HEK293 (cell line): ENCODE measurements around the gene MYMK.

Experiments used
- OVOL3 ChIP-seq: fragments of 450-650 bp; formaldehyde crosslinking; IDR thresholded peaks from 2 replicates; pipeline ENCODE4 v1.5.1; 2016; ENCODE audit warnings: missing biosample characterization, missing genetic modification characterization
- PATZ1 ChIP-seq: fragments of 450-650 bp; formaldehyde crosslinking; IDR thresholded peaks from 2 replicates; pipeline ENCODE4 v1.5.1; 2016; ENCODE audit warnings: missing biosample characterization, missing genetic modification characterization
- PRDM1 ChIP-seq: fragments of 450-650 bp; formaldehyde crosslinking; IDR thresholded peaks from 2 replicates; pipeline ENCODE4; 2016; ENCODE audit warnings: missing biosample characterization, missing genetic modification characterization
- SP7 ChIP-seq: fragments of 450-650 bp; formaldehyde crosslinking; IDR thresholded peaks from 2 replicates; pipeline ENCODE4 v1.5.1; 2016; ENCODE audit warnings: missing biosample characterization, missing genetic modification characterization
- TCF7L2 ChIP-seq: IDR thresholded peaks from 2 replicates; pipeline ENCODE4 v1.6.1; 2011; ENCODE audit warnings: low read depth, mild to moderate bottlenecking, inconsistent platforms, low read length, moderate library complexity, borderline replicate concordance
- YY1 ChIP-seq: fragments of 450-650 bp; formaldehyde crosslinking; IDR thresholded peaks from 2 replicates; pipeline ENCODE4 v1.5.1; 2018; ENCODE audit warnings: missing biosample characterization, missing genetic modification characterization
- ZBTB17 ChIP-seq: fragments of 450-650 bp; formaldehyde crosslinking; IDR thresholded peaks from 2 replicates; pipeline ENCODE4 v1.5.1; 2016; ENCODE audit warnings: missing biosample characterization, missing genetic modification characterization
- ZBTB26 ChIP-seq: fragments of 450-650 bp; formaldehyde crosslinking; optimal IDR thresholded peaks from 2 replicates; pipeline ENCODE3; 2016; ENCODE audit warnings: missing biosample characterization, mild to moderate bottlenecking, missing genetic modification characterization
- ZFP69B ChIP-seq: fragments of 450-650 bp; formaldehyde crosslinking; IDR thresholded peaks from 2 replicates; pipeline ENCODE4 v1.5.1; 2016; ENCODE audit warnings: missing biosample characterization, missing genetic modification characterization
- ZNF114 ChIP-seq: fragments of 450-650 bp; formaldehyde crosslinking; IDR thresholded peaks from 2 replicates; pipeline ENCODE4 v1.5.0; 2017; ENCODE audit warnings: missing biosample characterization, missing genetic modification characterization
- ZNF16 ChIP-seq: fragments of 450-650 bp; formaldehyde crosslinking; IDR thresholded peaks from 2 replicates; pipeline ENCODE4 v1.5.1; 2016; ENCODE audit warnings: low read depth, missing biosample characterization, missing genetic modification characterization
- ZNF18 ChIP-seq: fragments of 450-650 bp; formaldehyde crosslinking; IDR thresholded peaks from 2 replicates; pipeline ENCODE4 v1.5.1; 2016; ENCODE audit warnings: missing biosample characterization, missing genetic modification characterization
- ZNF2 ChIP-seq: fragments of 450-650 bp; formaldehyde crosslinking; IDR thresholded peaks from 2 replicates; pipeline ENCODE4 v1.5.1; 2016; ENCODE audit warnings: missing biosample characterization, missing genetic modification characterization
- ZNF311 ChIP-seq: fragments of 450-650 bp; formaldehyde crosslinking; IDR thresholded peaks from 2 replicates; pipeline ENCODE4 v1.5.1; 2017; ENCODE audit warnings: missing biosample characterization, missing genetic modification characterization, borderline replicate concordance
- ZNF423 ChIP-seq: fragments of 450-650 bp; formaldehyde crosslinking; IDR thresholded peaks from 2 replicates; pipeline ENCODE4 v1.5.1; 2016; ENCODE audit warnings: missing biosample characterization, missing genetic modification characterization
- ZNF48 ChIP-seq: fragments of 450-650 bp; formaldehyde crosslinking; IDR thresholded peaks from 2 replicates; pipeline ENCODE4 v1.5.1; 2016; ENCODE audit warnings: missing biosample characterization, missing genetic modification characterization
- ZNF521 ChIP-seq: fragments of 450-650 bp; formaldehyde crosslinking; IDR thresholded peaks from 2 replicates; pipeline ENCODE4 v1.5.1; 2017; ENCODE audit warnings: missing biosample characterization, mild to moderate bottlenecking, missing genetic modification characterization
- ZNF596 ChIP-seq: fragments of 450-650 bp; IDR thresholded peaks from 2 replicates; pipeline ENCODE4 v1.5.0; 2018; ENCODE audit warnings: missing biosample characterization, mild to moderate bottlenecking, missing genetic modification characterization, moderate library complexity
- ZNF600 ChIP-seq: fragments of 450-650 bp; formaldehyde crosslinking; IDR thresholded peaks from 2 replicates; pipeline ENCODE4 v1.5.1; 2016; ENCODE audit warnings: missing biosample characterization, missing genetic modification characterization
- ZNF626 ChIP-seq: fragments of 450-650 bp; sonication (Bioruptor Pico); formaldehyde crosslinking; IDR thresholded peaks from 2 replicates; pipeline ENCODE4 v1.5.1; 2018; ENCODE audit warnings: missing biosample characterization, missing genetic modification characterization, inconsistent platforms
- ZNF645 ChIP-seq: fragments of 450-650 bp; formaldehyde crosslinking; IDR thresholded peaks from 2 replicates; pipeline ENCODE4; 2016; ENCODE audit warnings: missing biosample characterization, missing genetic modification characterization
- ZNF776 ChIP-seq: fragments of 450-650 bp; formaldehyde crosslinking; IDR thresholded peaks from 2 replicates; pipeline ENCODE4 v1.5.0; 2017; ENCODE audit warnings: missing biosample characterization, missing genetic modification characterization, borderline replicate concordance
- ZNF785 ChIP-seq: fragments of 450-650 bp; formaldehyde crosslinking; IDR thresholded peaks from 2 replicates; pipeline ENCODE4 v1.5.1; 2016; ENCODE audit warnings: missing biosample characterization, missing genetic modification characterization
- ZSCAN30 ChIP-seq: fragments of 450-650 bp; IDR thresholded peaks from 2 replicates; pipeline ENCODE4 v1.5.1; 2018; ENCODE audit warnings: missing biosample characterization, mild to moderate bottlenecking, missing genetic modification characterization, moderate library complexity
- TF ChIP-seq, protein P1 (sequence below): fragments of 450-650 bp; formaldehyde crosslinking; IDR thresholded peaks from 2 replicates; pipeline ENCODE4 v1.5.0; 2017; ENCODE audit warnings: missing biosample characterization, missing genetic modification characterization, borderline replicate concordance

MYMK gene

DNA sequence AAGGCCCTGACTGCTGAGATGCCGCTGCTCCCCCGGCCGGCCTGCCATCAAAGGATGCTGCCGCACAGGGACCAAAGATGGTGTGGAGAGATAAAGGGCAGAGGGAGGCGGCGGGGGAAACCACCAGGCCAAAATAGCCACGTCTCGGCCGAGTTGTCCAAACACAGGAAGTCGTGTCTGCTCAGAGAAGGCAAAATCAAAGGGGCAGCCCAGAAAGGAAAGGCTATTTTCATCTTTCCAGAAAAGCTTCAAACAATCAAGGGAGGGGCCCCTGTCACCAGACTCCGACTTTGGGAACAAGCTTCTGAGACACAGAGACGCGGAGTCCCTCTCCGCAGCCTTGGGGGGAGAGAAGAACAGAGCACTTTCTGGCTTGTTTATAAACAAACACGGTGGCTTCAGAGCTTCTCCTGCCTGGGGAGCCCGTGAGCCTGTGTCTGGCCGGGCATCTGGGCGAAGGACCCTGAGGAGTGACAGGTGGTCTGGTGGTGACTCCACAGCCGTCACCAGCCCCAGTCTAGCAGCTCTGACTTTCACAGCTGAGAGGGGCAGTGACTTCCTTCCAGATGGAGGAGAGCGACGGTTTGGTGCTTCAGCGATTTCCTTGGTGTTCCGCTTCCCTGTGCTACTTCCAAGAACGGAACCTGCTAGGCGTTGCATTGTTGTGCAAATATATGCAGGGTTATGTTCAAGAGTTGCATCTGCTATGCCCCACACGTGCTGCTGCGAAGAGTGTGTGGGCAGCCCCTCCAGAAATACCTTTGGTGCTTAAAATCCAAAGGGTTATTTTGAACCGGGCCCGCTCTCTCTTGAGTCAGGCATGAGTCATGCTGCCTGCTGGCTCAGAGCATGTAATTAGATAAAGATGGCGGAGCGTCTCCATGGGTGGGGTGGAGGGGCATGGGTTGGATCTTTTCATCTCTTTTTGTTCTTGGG is 33.7 kb upstream of the MYMK start (continued):
- 0 out of 2 replicates have a peak, but pooled peaks have one; percentile 53 for TF ChIP-seq PATZ1 (tag by site-specific recombination)
- no peak for TF ChIP-seq ZSCAN30 (tag by site-specific recombination)
- TF ChIP-seq ZNF114, result no peak
- no peak for TF ChIP-seq ZNF785 (tag by site-specific recombination)
- TF ChIP-seq ZNF645 (tag by site-specific recombination), result no peak
- TF ChIP-seq OVOL3 (tag by site-specific recombination), result no peak
- no peak for TF ChIP-seq ZNF423 (tag by site-specific recombination)
- TF ChIP-seq SP7, result peak; percentile 79
- no peak for TF ChIP-seq ZNF521
- no peak for TF ChIP-seq ZNF311 (tag by site-specific recombination)
- peak; percentile 51 for TF ChIP-seq ZNF600 (tag by site-specific recombination)
- TF ChIP-seq, protein P1, sequence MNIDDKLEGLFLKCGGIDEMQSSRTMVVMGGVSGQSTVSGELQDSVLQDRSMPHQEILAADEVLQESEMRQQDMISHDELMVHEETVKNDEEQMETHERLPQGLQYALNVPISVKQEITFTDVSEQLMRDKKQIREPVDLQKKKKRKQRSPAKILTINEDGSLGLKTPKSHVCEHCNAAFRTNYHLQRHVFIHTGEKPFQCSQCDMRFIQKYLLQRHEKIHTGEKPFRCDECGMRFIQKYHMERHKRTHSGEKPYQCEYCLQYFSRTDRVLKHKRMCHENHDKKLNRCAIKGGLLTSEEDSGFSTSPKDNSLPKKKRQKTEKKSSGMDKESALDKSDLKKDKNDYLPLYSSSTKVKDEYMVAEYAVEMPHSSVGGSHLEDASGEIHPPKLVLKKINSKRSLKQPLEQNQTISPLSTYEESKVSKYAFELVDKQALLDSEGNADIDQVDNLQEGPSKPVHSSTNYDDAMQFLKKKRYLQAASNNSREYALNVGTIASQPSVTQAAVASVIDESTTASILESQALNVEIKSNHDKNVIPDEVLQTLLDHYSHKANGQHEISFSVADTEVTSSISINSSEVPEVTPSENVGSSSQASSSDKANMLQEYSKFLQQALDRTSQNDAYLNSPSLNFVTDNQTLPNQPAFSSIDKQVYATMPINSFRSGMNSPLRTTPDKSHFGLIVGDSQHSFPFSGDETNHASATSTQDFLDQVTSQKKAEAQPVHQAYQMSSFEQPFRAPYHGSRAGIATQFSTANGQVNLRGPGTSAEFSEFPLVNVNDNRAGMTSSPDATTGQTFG (tag by site-specific recombination), result no peak
- TF ChIP-seq YY1 (tag by site-specific recombination), result peak; percentile 29; the same call in 1 of the 2 replicates
- no peak for TF ChIP-seq ZNF16 (tag by site-specific recombination)
- no peak for TF ChIP-seq ZNF2 (tag by site-specific recombination)
- TF ChIP-seq ZNF596 (tag by site-specific recombination), result no peak
- TF ChIP-seq PRDM1 (tag by site-specific recombination), result no peak
- no peak for TF ChIP-seq ZNF626 (tag by site-specific recombination)
- TF ChIP-seq TCF7L2, result peak; percentile 82
- no peak for TF ChIP-seq ZNF18
- no peak for TF ChIP-seq ZNF48 (tag by site-specific recombination)
- peak; percentile 24; the same call in 1 of the 2 replicates for TF ChIP-seq ZFP69B (tag by site-specific recombination)
- peak; percentile 4 for TF ChIP-seq ZBTB26 (tag by site-specific recombination)
- TF ChIP-seq ZBTB17 (tag by site-specific recombination), result 0 out of 2 replicates have a peak, but pooled peaks have one; percentile 29
- no peak for TF ChIP-seq ZNF776
- TF ChIP-seq, all 188 proteins: peak for 15
